ENCODE data around the gene SUSD3. TPM values are rescaled to one million over a fixed set of nuclear protein-coding genes. Genes with fewer than 3 reads are reported as not detected.

The SUSD3 gene
- total RNA-seq, 1 experiment from 2014 or later: 9.0 TPM

- H4K91ac ChIP-seq (ENCODE audit: insufficient read length, low read depth, low read length): no peak overlapping the region
- H2BK5ac ChIP-seq (ENCODE audit: insufficient read length, low read length): no peak overlapping the region
- H2AK5ac ChIP-seq (ENCODE audit: insufficient read length, low read length): no peak overlapping the region
- H3K27me3 ChIP-seq (ENCODE audit: insufficient read depth, low read length): no peaks in the 10 kb centered on the region
- no peak overlapping the region for H3K4ac ChIP-seq (ENCODE audit: low read depth, low read length)
- no peak overlapping the region for H2BK20ac ChIP-seq (ENCODE audit: low read depth, low read length, poor library complexity, severe bottlenecking)
- Mint-ChIP-seq H3K9me3 (no peaks in the 10 kb centered on the region), H3K36me3 (ENCODE audit: insufficient read depth in 1 of 3, low read depth in 3 of 3) (no peaks in the 10 kb centered on the region), H3K27ac (no peak overlapping the region; a peak in 1 of 7 replicates), H3K27me3 (ENCODE audit: low read depth) (no peaks in the 10 kb centered on the region; the same call in 1 of the 2 replicates), H3K4me3 (no peak overlapping the region), H3K4me1 (peaks cover 8 to 16% of the 10 kb centered on the region in 2 experiments)
- WGBS (ENCODE audit: extremely low coverage, insufficient read length, low lambda C conversion rate): 100% methylated on average over 3 of the region's 9 CpGs
- no peak overlapping the region for H3K9ac ChIP-seq (ENCODE audit: extremely low read depth, insufficient read length, low read length)
- H3K18ac ChIP-seq (ENCODE audit: insufficient read length, low read depth, low read length): no peak overlapping the region
- no peak overlapping the region for H2BK15ac ChIP-seq (ENCODE audit: low read depth, low read length)
- H2BK120ac ChIP-seq (ENCODE audit: low read depth, low read length, poor library complexity, severe bottlenecking): no peak overlapping the region
- H3K9me3 ChIP-seq (ENCODE audit: control insufficient read depth, low read depth, low read length): no peaks in the 10 kb centered on the region
- H3T11ph ChIP-seq (ENCODE audit: low read length): no peak overlapping the region
- H3K4me1 ChIP-seq (ENCODE audit: insufficient read depth, low read length): no peaks in the 10 kb centered on the region; the same call in 1 of the 2 replicates
- TF ChIP-seq CTCF (conservative IDR thresholded peaks at IDR 0.05): no peak
- no peaks in the 10 kb centered on the region for H3K79me1 ChIP-seq (ENCODE audit: insufficient read depth, low read depth, low read length, poor library complexity, severe bottlenecking)
- no peak overlapping the region for H3K27ac ChIP-seq (ENCODE audit: insufficient read length, low read depth, low read length)
- DNase-seq: no peak
- H3K23me2 ChIP-seq (ENCODE audit: insufficient read length, low read depth, low read length, poor library complexity, severe bottlenecking): no peaks in the 10 kb centered on the region
- H4K5ac ChIP-seq (ENCODE audit: insufficient read length, low read depth, low read length): no peak overlapping the region
- no peaks in the 10 kb centered on the region for H3K79me2 ChIP-seq (ENCODE audit: insufficient read depth, low read length)
- H4K8ac ChIP-seq (replicated peaks; ENCODE audit: insufficient read length, low read depth, low read length): no peak overlapping the region
- H3K23ac ChIP-seq (ENCODE audit: insufficient read length, low read depth, low read length): no peak overlapping the region
- no peak overlapping the region for H3K4me2 ChIP-seq (ENCODE audit: insufficient read depth, insufficient read length, low read length)
- no peak overlapping the region for H3K14ac ChIP-seq (ENCODE audit: insufficient read depth, low read length)
- H4K20me1 ChIP-seq (ENCODE audit: control insufficient read depth, insufficient read depth, insufficient read length): no peaks in the 10 kb centered on the region
- no peak overlapping the region for H2BK12ac ChIP-seq (ENCODE audit: insufficient read length, low read depth, low read length)
- H3K56ac ChIP-seq (ENCODE audit: insufficient read length, low read depth, low read length): no peak overlapping the region
- no peak overlapping the region for H2AFZ ChIP-seq (ENCODE audit: low read length)
Observed at GRCh38 chr9:93030642-93031628, 27.6 kb upstream of the SUSD3 start.

All from H9 (cell line).